WI38 (cell line): Measurements from ENCODE around the gene DNAJB6.

Experiments
- H3K4me3 ChIP-seq: 2 replicates; pipeline ENCODE4 v1.5.1; 2011; ENCODE audit warnings: low read depth, mild to moderate bottlenecking, control low read depth, low read length
- TF ChIP-seq, protein P1 (sequence below): IDR thresholded peaks from 2 replicates; pipeline ENCODE4 v1.5.1; 2012; ENCODE audit warnings: low read depth, mild to moderate bottlenecking, control low read depth, low read length

Gene DNAJB6

DNA sequence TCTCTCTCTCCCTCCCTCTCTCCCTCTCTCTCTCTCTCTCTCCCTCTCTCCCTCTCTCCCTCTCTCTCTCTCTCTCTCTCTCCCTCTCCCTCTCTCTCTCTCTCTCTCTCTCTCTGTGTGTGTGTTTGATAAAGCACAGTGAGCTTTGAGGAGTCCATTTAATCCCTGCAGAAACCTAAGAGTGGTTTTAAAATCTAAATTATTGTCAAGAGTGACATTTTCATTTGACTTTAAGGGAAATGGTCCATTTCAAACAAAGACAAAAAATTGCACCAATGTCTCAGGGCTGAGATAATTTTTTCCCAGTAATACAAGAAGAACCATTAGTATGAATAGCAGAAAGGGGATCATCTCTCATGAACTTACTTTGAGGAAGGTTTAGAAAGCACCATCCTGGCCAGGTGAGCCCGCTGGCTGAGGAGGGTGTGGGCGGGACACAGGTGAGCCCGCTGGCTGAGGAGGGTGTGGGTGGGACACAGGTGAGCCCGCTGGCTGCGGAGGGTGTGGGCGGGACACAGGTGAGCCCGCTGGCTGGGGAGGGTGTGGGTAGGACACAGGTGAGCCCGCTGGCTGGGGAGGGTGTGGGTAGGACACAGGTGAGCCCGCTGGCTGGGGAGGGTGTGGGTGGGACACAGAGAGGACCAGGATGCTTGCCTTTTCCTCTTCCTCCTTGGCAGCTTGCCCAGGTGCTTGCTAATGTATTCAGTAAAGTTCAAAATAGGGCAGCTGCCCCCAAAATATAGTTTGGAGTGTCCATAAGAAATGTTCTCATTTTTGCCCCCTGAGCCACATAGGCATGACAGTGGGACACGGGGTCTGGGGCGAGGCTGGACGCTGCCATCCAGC is 125.0 kb downstream of the DNAJB6 start:
- H3K4me3 ChIP-seq = no peak overlapping the region
- TF ChIP-seq, protein P1, sequence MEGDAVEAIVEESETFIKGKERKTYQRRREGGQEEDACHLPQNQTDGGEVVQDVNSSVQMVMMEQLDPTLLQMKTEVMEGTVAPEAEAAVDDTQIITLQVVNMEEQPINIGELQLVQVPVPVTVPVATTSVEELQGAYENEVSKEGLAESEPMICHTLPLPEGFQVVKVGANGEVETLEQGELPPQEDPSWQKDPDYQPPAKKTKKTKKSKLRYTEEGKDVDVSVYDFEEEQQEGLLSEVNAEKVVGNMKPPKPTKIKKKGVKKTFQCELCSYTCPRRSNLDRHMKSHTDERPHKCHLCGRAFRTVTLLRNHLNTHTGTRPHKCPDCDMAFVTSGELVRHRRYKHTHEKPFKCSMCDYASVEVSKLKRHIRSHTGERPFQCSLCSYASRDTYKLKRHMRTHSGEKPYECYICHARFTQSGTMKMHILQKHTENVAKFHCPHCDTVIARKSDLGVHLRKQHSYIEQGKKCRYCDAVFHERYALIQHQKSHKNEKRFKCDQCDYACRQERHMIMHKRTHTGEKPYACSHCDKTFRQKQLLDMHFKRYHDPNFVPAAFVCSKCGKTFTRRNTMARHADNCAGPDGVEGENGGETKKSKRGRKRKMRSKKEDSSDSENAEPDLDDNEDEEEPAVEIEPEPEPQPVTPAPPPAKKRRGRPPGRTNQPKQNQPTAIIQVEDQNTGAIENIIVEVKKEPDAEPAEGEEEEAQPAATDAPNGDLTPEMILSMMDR = no peak

DNA sequence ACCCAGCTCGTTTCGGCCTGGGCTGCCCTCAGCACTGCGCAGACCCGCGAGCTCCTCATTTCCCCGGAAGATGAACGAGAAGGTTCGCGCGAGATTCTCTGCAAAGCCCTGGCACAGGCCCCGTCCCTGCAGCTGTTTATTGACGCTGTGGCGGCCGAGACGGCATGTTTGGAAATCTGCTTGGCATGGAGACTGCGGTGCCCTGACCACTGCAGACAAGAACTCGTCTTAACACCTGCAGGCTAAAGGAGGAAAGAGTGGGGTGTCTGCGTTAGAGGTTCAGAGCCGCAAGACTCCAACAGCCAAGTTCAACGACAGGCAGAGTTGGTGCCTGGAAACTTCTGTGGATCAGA is 125.6 kb downstream of the DNAJB6 start:
- TF ChIP-seq, protein P1 = no peak
- no peak overlapping the region for H3K4me3 ChIP-seq

DNA sequence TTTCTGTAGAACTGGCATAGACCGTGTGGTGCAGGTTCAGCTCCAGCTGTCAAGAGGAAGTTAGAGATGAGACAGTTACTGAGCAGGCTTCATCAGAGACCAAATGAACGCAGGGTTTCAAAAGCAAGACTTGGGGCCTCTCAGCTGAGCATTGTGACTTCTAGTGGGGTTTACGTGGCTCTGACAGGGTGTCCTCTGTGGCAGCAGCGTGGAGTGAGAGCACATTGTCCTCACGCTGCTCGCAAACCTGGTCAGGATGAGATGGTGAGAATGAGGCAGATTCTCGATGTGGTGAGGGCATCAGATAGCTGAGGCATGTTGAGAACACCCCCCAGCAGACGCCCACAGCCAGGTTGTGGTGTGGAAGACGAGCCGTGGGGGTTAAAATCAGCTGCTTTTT is 126.0 kb downstream of the DNAJB6 start:
- TF ChIP-seq, protein P1 = no peak

DNA sequence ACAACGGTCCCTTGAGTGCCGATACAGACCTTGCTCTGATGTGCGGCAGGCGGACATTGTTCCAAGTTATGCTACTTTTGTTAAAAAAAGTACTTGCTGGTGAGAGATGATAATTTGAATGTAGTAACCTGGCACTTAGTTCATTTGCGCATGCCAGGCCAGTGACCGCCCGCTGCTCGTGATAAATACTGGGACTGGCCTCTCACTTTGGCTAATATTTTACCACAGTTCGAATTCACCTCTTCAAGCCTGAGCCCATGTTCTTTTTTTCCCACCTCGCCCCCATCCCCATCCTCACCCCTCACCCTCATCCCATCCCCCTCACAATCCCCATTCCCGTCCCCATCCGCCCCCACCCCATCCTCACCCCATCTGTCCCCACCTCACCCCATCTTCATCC is 126.4 kb downstream of the DNAJB6 start:
- H3K4me3 ChIP-seq = no peak overlapping the region
- TF ChIP-seq, protein P1 = no peak

More for the DNA sequence above, 126.0 kb downstream of the DNAJB6 start:
- no peak overlapping the region for H3K4me3 ChIP-seq

DNA sequence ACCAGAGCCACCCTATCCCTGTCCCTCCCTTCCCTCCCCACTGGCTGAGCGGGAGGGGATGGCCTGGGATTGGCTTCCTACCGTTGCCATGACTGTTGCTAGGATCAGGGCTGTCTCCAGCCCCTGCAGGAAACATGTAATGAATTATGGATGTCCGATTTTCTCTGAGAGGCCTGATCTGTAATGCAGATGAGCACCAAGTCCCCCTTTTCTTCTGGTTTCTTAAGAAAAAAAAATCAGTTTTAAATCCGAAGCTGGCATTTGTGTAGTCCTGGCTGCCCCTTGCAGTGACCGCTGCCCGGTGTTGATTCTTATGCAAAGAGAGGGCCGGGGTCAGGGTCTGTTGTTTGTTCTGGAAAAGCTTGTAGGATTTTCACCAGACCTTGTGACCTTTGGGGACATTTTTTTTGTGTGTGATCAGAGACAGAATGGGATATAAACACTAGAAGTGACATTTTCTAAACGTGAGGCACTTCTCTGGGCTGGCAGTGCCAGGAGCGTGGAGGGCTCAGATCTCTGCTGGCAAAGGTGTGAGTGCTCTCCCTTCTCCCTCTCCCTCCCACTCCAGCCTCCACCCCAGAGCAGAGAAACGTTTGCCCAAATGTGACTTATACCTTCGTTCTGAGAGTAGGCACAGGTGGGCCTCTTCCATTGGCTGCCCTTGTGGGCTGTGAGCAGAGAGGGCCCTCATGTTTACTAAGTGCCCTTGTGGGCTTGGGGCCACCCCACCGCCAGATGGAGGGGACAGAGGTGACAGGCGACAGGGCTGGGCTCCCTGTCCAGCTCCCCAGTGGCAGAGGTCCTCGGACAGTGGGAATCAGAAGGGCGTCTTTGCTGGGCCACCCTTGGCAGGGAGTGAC is 127.5 kb downstream of the DNAJB6 start:
- TF ChIP-seq, protein P1 = no peak
- H3K4me3 ChIP-seq = no peak overlapping the region

DNA sequence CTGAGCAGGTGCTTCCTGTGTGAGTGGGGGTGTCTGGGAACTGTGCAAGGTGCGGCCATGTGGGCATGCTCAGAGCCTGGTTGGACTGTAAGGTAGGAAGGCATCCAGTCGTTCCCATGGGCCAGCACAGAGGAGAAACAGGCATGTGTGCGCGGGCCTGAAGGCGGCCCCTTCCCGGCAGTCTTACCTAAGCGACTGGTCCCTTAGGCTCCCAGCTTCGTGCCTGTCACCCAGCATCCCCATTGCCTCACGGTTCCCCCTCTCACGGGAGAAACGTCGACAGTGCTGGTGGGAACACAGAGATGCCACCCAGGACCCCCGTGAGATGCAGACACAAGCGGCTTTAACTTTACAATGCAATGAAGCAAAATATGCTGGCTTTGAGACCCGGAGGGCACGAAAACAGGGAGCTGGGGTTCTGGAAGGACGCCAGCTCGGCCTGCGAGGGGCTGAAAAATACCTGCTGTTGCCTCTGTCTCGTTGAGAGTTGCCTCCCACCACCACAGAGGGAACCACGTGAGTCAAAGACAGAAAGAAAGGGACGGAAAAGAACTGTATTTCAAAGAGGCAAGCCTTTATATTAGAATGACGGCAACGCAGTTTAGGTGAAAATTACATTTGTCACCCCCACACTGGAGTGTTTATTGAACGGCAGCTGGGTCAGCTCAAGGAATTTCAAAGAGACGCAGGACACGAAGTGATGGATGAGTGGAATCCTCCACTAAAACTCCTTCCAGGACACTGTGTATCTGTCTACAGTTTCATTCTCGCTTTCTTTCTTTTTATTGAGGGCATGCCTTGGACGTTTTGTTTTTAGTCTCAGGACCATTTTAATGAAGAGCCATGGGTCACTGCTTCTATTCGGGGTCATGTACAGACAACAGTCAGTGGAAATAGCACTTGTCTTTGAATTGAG is 128.4 kb downstream of the DNAJB6 start:
- H3K4me3 ChIP-seq = no peak overlapping the region
- TF ChIP-seq, protein P1 = no peak
